PFSK-1 (cell line): ENCODE results near the gene ATP10A.

Experiments
- FOXP2 ChIP-seq: optimal IDR thresholded peaks from 2 replicates; pipeline ENCODE3; 2011; ENCODE audit warnings: borderline replicate concordance, control low read depth, inconsistent platforms; ENCODE audit not compliant: insufficient read depth; ENCODE audit errors: extremely low read length, extremely low read depth
- POLR2AphosphoS5 ChIP-seq: IDR thresholded peaks from 2 replicates; pipeline ENCODE4 v1.6.1; 2012; ENCODE audit warnings: low read depth, mild to moderate bottlenecking, control low read depth, low read length, moderate library complexity
- TAF1 ChIP-seq: IDR thresholded peaks from 2 replicates; pipeline ENCODE4 v1.6.1; 2012; ENCODE audit warnings: low read length, control low read depth, borderline replicate concordance; ENCODE audit not compliant: insufficient read depth

- TF ChIP-seq POLR2AphosphoS5 (no peak), TAF1 (no peak), FOXP2 (no peak)
Observed at GRCh38 chr15:25687689-25688088, 175.4 kb downstream of the ATP10A start.
